K562 (cell line): ENCODE data around the gene DCTN1. TPM values are rescaled to one million over a fixed set of nuclear protein-coding genes. Genes with fewer than 3 reads are reported as not detected.

Source experiments
- ATAC-seq: fragments of 200-7000 bp; cut with Tn5 transposase; 3 replicates; pipeline ENCODE4 v1.9.1; 2020; ENCODE audit warnings: moderate library complexity
- BruUV-seq: library from RNA; stranded (reverse); fragments of 400-500 nt; replicated peaks from 2 replicates; lab custom pipeline; 2021; lab: Mats Ljungman, UMichigan
- CTCF ChIA-PET: fragments of 300-600 bp; formaldehyde crosslinking; extraction: SDS; loops from one replicate; lab custom pipeline; 2021; ENCODE audit warnings: low intra/inter-chr PET ratio; lab: Yijun Ruan, JAX
- POLR2A ChIA-PET: fragments of 300-600, 350-650 bp; sonication (Branson Sonifier 250); formaldehyde crosslinking; extraction: SDS; loops from one replicate; lab custom pipeline; 2021; ENCODE audit warnings: antibody characterized with exemption, inconsistent platforms; lab: Yijun Ruan, JAX
- DNase-seq, 4 experiments: peaks; one replicate each; pipeline versions ENCODE4 v3.0.0 to v3.0.0-alpha.2; 2011 to 2018; ENCODE audit warnings: low spot score in 3 of 4, mixed read lengths in 3 of 4; ENCODE audit errors: extremely low read depth in 1 of 4
- FAIRE-seq: peaks from 2 replicates; lab custom pipeline; 2011; peaks lifted over from hg19 to GRCh38; lab: Jason Lieb, UNC
- H2AFZ ChIP-seq: 2 replicates; pipeline ENCODE4 v1.6.0; 2011; ENCODE audit warnings: low read depth, low read length, control low read depth, inconsistent platforms
- H3K27ac ChIP-seq: fragments of 200-600 bp; 3 replicates; pipeline ENCODE4 v1.8.0; 2011; ENCODE audit warnings: low read depth, mild to moderate bottlenecking, control low read depth, inconsistent platforms, low read length, moderate library complexity, mixed read lengths; ENCODE audit errors: extremely low read depth
- H3K27me3 ChIP-seq, 2 experiments: fragments of 300-600 bp in 1 of 2; 2 replicates in 1 of 2; 3 replicates in 1 of 2; pipeline versions ENCODE4 v1.6.0 to v1.8.0; 2011; ENCODE audit warnings: inconsistent platforms in 2 of 2, low read length in 2 of 2, mild to moderate bottlenecking in 1 of 2, mixed read lengths in 1 of 2, moderate library complexity in 1 of 2; ENCODE audit not compliant: control insufficient read depth in 2 of 2, insufficient read depth in 2 of 2
- H3K36me3 ChIP-seq: fragments of 300-600 bp; 3 replicates; pipeline ENCODE4 v1.8.0; 2011; ENCODE audit warnings: mild to moderate bottlenecking, low read length, inconsistent platforms; ENCODE audit not compliant: control insufficient read depth, insufficient read depth
- H3K4me1 ChIP-seq, 2 experiments: fragments of 200-600 bp in 1 of 2; replicated peaks in 1 of 2; 2 replicates in 1 of 2; 3 replicates in 1 of 2; pipeline versions ENCODE4 v1.5.1 to v1.8.0; 2011; ENCODE audit warnings: inconsistent platforms in 2 of 2, low read length in 2 of 2, mild to moderate bottlenecking in 1 of 2, mixed read lengths in 1 of 2, moderate library complexity in 1 of 2; ENCODE audit not compliant: control insufficient read depth in 2 of 2, insufficient read depth in 2 of 2
- H3K4me2 ChIP-seq: 2 replicates; pipeline ENCODE4 v1.6.1; 2011; ENCODE audit warnings: low read length, control low read depth, inconsistent platforms, mixed read lengths; ENCODE audit not compliant: insufficient read depth
- H3K4me3 ChIP-seq: fragments of 200-600 bp; sonication (generic), shearing (Covaris generic); 2 replicates; pipeline ENCODE4 v1.5.1; 2016; ENCODE audit warnings: control low read depth, inconsistent platforms
- H3K79me2 ChIP-seq: fragments of 200-600 bp; 3 replicates; pipeline ENCODE4 v1.8.0; 2011; ENCODE audit warnings: low read length, inconsistent platforms; ENCODE audit not compliant: control insufficient read depth, insufficient read depth
- H3K9ac ChIP-seq, 2 experiments: 2 replicates each; pipeline versions ENCODE4 v1.6.0 to v1.6.1; 2011; ENCODE audit warnings: low read depth in 2 of 2, low read length in 2 of 2, control low read depth in 1 of 2, inconsistent platforms in 1 of 2, mild to moderate bottlenecking in 1 of 2, mixed read lengths in 1 of 2; ENCODE audit not compliant: insufficient read depth in 1 of 2
- H3K9me1 ChIP-seq: one replicate; pipeline ENCODE4 v1.6.0; 2011; ENCODE audit warnings: inconsistent platforms, mild to moderate bottlenecking, low read length, moderate library complexity; ENCODE audit not compliant: control insufficient read depth, insufficient read depth
- H3K9me3 ChIP-seq: replicated peaks from 2 replicates; pipeline ENCODE4 v1.5.1; 2011; ENCODE audit warnings: low read depth, low read length, inconsistent platforms; ENCODE audit not compliant: control insufficient read depth, insufficient read depth
- H4K20me1 ChIP-seq: replicated peaks from 2 replicates; pipeline ENCODE4 v1.6.1; 2011; ENCODE audit warnings: low read length, inconsistent platforms, mixed read lengths; ENCODE audit not compliant: control insufficient read depth, insufficient read depth
- KLF6 ChIP-seq: fragments of 250-450 bp; sonication (Bioruptor Pico); IDR thresholded peaks from 2 replicates; pipeline ENCODE4 v1.4.0; 2020; ENCODE audit warnings: mild to moderate bottlenecking, moderate library complexity, borderline replicate concordance
- ZBTB1 ChIP-seq: sonication (generic); formaldehyde crosslinking; IDR thresholded peaks from 2 replicates; pipeline ENCODE4 v1.8.1; 2023; ENCODE audit warnings: missing genetic modification reagents, low read depth, mild to moderate bottlenecking, borderline replicate concordance
- WGBS: fragments of 100-300 bp; shearing (Covaris generic); methylation state at CpG from one replicate; pipeline ENCODE4 v1.1.6; 2016; ENCODE audit warnings: low coverage, mixed read lengths; ENCODE audit not compliant: insufficient coverage; ENCODE audit errors: missing lambda C conversion rate; 5-methylcytosine and 5-hydroxymethylcytosine counted together
- in situ Hi-C: fragments of 300-500 bp; cut with MboI; formaldehyde crosslinking; loops from 4 replicates; pipeline ENCODE4 v1.15.0; 2018; ENCODE audit warnings: inconsistent platforms, mixed read lengths
- intact Hi-C: fragments of 100-400 bp; cut with micrococcal nuclease; formaldehyde crosslinking; loops from 2 replicates; pipeline ENCODE4 v1.14.2; 2022
- polyA plus RNA-seq, 8 experiments: library from polyadenylated mRNA; depleted of rRNA in 4 of 8; stranded (reverse) in 5 of 8; unstranded in 3 of 8; fragments of >200 nt; fragmentation: Nextera tagmentation in 2 of 8; fragmentation: Illumina TruSeq in 1 of 8; extraction: Ambion mirVana in 2 of 8; extraction: Trizol in 1 of 8; gene quantifications; 2 replicates each; pipeline versions ENCODE4 v1.2.1 to v1.2.3, GENCODE V29; 2011 to 2014; ENCODE audit warnings: inconsistent platforms in 1 of 8, missing spikeins in 1 of 8
- total RNA-seq, 7 experiments: library from RNA; depleted of rRNA in 6 of 7; stranded (reverse); fragments of >200 nt in 6 of 7; fragmentation: Illumina TruSeq in 2 of 7; extraction: Trizol in 2 of 7; gene quantifications; 2 replicates each; pipeline versions ENCODE4 v1.2.1 to v1.2.3, GENCODE V29; 2011 to 2021; ENCODE audit warnings: low replicate concordance in 1 of 7
- TF ChIP-seq, protein P1 (sequence below): fragments of 250-450 bp; sonication (Bioruptor Pico); IDR thresholded peaks from 2 replicates; pipeline ENCODE4 v1.4.0; 2020; ENCODE audit warnings: mild to moderate bottlenecking, moderate library complexity
- TF ChIP-seq, protein P2 (sequence below): sonication (generic); formaldehyde crosslinking; IDR thresholded peaks from 2 replicates; pipeline ENCODE4 v1.8.0; 2023; ENCODE audit warnings: mild to moderate bottlenecking, missing genetic modification reagents
- TF ChIP-seq, protein P3 (sequence below): IDR thresholded peaks from 3 replicates; pipeline ENCODE4 v1.6.1; 2011; ENCODE audit warnings: borderline replicate concordance, mild to moderate bottlenecking, moderate library complexity; ENCODE audit not compliant: insufficient read length; ENCODE audit errors: extremely low read depth

The DCTN1 gene
- total and polyA plus RNA-seq, 9 of the 15 experiments (the other 6 are each of a cell fraction or from before 2014, with no cell fraction given): 23.9 to 71.7 (median 45.0) TPM

DNA sequence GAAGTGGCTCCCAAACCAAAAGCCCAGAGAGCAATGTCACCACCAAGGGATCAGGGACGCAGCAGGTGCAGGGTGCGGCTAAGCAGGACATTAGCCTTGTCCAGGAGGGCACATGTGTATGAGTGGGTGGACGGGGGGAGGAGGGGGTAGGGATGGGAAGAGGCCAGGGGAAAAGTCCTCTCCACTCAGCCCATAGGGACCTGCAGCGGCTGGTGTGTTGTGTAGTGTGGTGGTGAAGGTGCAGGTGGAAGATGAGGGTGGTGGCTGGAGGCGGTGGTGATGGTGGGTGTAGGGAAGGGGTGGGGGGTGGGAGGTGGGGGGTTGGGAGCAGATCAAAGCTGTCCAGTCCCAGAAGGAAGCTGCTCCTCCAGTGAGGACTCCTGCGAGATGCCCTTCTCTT, 37.7 kb upstream of the DCTN1 start:
- no peaks in the 10 kb centered on the region for H3K36me3 ChIP-seq
- peaks cover 4 to 29% of the 10 kb centered on the region in 2 experiments; a peak in 4 of 5 replicates for H3K27me3 ChIP-seq
- DNase-seq: no peak
- POLR2A ChIA-PET: no interaction called here
- CTCF ChIA-PET: no interaction called here
- TF ChIP-seq, protein P1, sequence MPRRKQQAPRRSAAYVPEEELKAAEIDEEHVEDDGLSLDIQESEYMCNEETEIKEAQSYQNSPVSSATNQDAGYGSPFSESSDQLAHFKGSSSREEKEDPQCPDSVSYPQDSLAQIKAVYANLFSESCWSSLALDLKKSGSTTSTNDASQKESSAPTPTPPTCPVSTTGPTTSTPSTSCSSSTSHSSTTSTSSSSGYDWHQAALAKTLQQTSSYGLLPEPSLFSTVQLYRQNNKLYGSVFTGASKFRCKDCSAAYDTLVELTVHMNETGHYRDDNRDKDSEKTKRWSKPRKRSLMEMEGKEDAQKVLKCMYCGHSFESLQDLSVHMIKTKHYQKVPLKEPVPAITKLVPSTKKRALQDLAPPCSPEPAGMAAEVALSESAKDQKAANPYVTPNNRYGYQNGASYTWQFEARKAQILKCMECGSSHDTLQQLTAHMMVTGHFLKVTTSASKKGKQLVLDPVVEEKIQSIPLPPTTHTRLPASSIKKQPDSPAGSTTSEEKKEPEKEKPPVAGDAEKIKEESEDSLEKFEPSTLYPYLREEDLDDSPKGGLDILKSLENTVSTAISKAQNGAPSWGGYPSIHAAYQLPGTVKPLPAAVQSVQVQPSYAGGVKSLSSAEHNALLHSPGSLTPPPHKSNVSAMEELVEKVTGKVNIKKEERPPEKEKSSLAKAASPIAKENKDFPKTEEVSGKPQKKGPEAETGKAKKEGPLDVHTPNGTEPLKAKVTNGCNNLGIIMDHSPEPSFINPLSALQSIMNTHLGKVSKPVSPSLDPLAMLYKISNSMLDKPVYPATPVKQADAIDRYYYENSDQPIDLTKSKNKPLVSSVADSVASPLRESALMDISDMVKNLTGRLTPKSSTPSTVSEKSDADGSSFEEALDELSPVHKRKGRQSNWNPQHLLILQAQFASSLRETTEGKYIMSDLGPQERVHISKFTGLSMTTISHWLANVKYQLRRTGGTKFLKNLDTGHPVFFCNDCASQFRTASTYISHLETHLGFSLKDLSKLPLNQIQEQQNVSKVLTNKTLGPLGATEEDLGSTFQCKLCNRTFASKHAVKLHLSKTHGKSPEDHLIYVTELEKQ: no peak
- TF ChIP-seq KLF6 (CRISPR knock-in tag) (no peak), ZBTB1 (no peak)
- TF ChIP-seq, protein P2, sequence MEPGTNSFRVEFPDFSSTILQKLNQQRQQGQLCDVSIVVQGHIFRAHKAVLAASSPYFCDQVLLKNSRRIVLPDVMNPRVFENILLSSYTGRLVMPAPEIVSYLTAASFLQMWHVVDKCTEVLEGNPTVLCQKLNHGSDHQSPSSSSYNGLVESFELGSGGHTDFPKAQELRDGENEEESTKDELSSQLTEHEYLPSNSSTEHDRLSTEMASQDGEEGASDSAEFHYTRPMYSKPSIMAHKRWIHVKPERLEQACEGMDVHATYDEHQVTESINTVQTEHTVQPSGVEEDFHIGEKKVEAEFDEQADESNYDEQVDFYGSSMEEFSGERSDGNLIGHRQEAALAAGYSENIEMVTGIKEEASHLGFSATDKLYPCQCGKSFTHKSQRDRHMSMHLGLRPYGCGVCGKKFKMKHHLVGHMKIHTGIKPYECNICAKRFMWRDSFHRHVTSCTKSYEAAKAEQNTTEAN (CRISPR knock-in tag): no peak
- TF ChIP-seq, protein P3, sequence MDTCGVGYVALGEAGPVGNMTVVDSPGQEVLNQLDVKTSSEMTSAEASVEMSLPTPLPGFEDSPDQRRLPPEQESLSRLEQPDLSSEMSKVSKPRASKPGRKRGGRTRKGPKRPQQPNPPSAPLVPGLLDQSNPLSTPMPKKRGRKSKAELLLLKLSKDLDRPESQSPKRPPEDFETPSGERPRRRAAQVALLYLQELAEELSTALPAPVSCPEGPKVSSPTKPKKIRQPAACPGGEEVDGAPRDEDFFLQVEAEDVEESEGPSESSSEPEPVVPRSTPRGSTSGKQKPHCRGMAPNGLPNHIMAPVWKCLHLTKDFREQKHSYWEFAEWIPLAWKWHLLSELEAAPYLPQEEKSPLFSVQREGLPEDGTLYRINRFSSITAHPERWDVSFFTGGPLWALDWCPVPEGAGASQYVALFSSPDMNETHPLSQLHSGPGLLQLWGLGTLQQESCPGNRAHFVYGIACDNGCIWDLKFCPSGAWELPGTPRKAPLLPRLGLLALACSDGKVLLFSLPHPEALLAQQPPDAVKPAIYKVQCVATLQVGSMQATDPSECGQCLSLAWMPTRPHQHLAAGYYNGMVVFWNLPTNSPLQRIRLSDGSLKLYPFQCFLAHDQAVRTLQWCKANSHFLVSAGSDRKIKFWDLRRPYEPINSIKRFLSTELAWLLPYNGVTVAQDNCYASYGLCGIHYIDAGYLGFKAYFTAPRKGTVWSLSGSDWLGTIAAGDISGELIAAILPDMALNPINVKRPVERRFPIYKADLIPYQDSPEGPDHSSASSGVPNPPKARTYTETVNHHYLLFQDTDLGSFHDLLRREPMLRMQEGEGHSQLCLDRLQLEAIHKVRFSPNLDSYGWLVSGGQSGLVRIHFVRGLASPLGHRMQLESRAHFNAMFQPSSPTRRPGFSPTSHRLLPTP: no peak
- TF ChIP-seq, all 486 proteins: peak for 0
- BruUV-seq: no TSS peak
- Histone ChIP-seq H3K79me2 (no peaks in the 10 kb centered on the region), H3K4me1 (peaks cover 5 to 45% of the 10 kb centered on the region in 2 experiments; a peak in 4 of 5 replicates), H3K9me3 (no peaks in the 10 kb centered on the region), H3K4me3 (no peak overlapping the region), H3K27ac (no peak overlapping the region), H3K9ac (no peak overlapping the region), H3K4me2 (no peak overlapping the region), H2AFZ (no peak overlapping the region), H3K9me1 (no peaks in the 10 kb centered on the region), H4K20me1 (no peaks in the 10 kb centered on the region)
- intact Hi-C loops: no loop called here
- in situ Hi-C loops: no loop called here
- ATAC-seq: no peak
- no peak for FAIRE-seq
- WGBS: 23% methylated on average over 4 of the region's 6 CpGs
